CD14-positive monocyte (primary cell): ENCODE results near the gene IMMP2L. TPM values are rescaled to one million over a fixed set of nuclear protein-coding genes. Genes with fewer than 3 reads are reported as not detected.

ENCODE experiments used
- DNase-seq, 3 donors: peaks; one replicate each; pipeline ENCODE4 v3.0.0-alpha.2; 2011 to 2022
- H2AFZ ChIP-seq: 2 replicates; pipeline ENCODE4 v1.6.0; 2012; ENCODE audit warnings: mild to moderate bottlenecking, low read depth, low read length, inconsistent platforms; ENCODE audit not compliant: insufficient read depth, poor library complexity, severe bottlenecking
- H3K27ac ChIP-seq, 2 donors: 1 replicate in 1 of 2; 2 replicates in 1 of 2; pipeline ENCODE4 v1.5.1; 2012 to 2013; ENCODE audit warnings: low read length in 2 of 2, control low read depth in 1 of 2, inconsistent platforms in 1 of 2, low read depth in 1 of 2, mild to moderate bottlenecking in 1 of 2
- H3K27me3 ChIP-seq, 2 donors: one replicate each; pipeline versions ENCODE4 v1.6.0 to v1.6.1; 2011 to 2013; ENCODE audit warnings: low read length in 2 of 2; ENCODE audit not compliant: control insufficient read depth in 2 of 2, insufficient read depth in 2 of 2
- H3K36me3 ChIP-seq, 2 donors: replicated peaks in 1 of 2; 1 replicate in 1 of 2; 2 replicates in 1 of 2; pipeline versions ENCODE4 v1.5.1 to v1.6.1; 2012 to 2013; ENCODE audit warnings: low read length in 2 of 2, control low read depth in 1 of 2, inconsistent platforms in 1 of 2, mild to moderate bottlenecking in 1 of 2; ENCODE audit not compliant: insufficient read depth in 2 of 2, control insufficient read depth in 1 of 2
- H3K4me1 ChIP-seq, 2 donors: 1 replicate in 1 of 2; 2 replicates in 1 of 2; pipeline versions ENCODE4 v1.5.1 to v1.6.1; 2012 to 2013; ENCODE audit warnings: low read length in 2 of 2, control low read depth in 1 of 2, inconsistent platforms in 1 of 2, mild to moderate bottlenecking in 1 of 2, moderate library complexity in 1 of 2; ENCODE audit not compliant: insufficient read depth in 2 of 2, control insufficient read depth in 1 of 2
- H3K4me2 ChIP-seq: replicated peaks from 2 replicates; pipeline ENCODE3; 2012; ENCODE audit warnings: low read length, moderate library complexity, mild to moderate bottlenecking; ENCODE audit not compliant: poor library complexity, severe bottlenecking; ENCODE audit errors: extremely low read depth
- H3K4me3 ChIP-seq, 3 experiments: fragments of 200-600 bp in 1 of 3; sonication (generic) in 1 of 3; replicated peaks in 1 of 3; 1 replicate in 2 of 3; 2 replicates in 1 of 3; pipeline ENCODE4 v1.5.1; 2011 to 2013; ENCODE audit warnings: low read length in 3 of 3, mild to moderate bottlenecking in 3 of 3, control low read depth in 2 of 3, low read depth in 2 of 3, inconsistent platforms in 1 of 3, moderate library complexity in 1 of 3
- H3K79me2 ChIP-seq: 2 replicates; pipeline ENCODE4 v1.6.0; 2012; ENCODE audit warnings: mild to moderate bottlenecking, control low read depth, inconsistent platforms, low read length, moderate library complexity; ENCODE audit not compliant: insufficient read depth
- H3K9ac ChIP-seq: 2 replicates; pipeline ENCODE4 v1.6.0; 2017; ENCODE audit warnings: low read length, mild to moderate bottlenecking; ENCODE audit not compliant: insufficient read depth, poor library complexity, severe bottlenecking
- H3K9me3 ChIP-seq, 2 donors: replicated peaks in 1 of 2; 1 replicate in 1 of 2; 2 replicates in 1 of 2; pipeline versions ENCODE4 v1.5.1 to v1.6.1; 2012 to 2013; ENCODE audit warnings: low read length in 2 of 2, control low read depth in 1 of 2; ENCODE audit not compliant: control insufficient read depth in 1 of 2, insufficient read depth in 1 of 2
- H4K20me1 ChIP-seq: 2 replicates; pipeline ENCODE4 v1.6.0; 2012; ENCODE audit warnings: mild to moderate bottlenecking, low read length, control low read depth, moderate library complexity; ENCODE audit not compliant: insufficient read depth
- H3K27ac Mint-ChIP-seq, 7 donors: one replicate each; pipeline ENCODE4 v1.8.0; 2020; ENCODE audit warnings: mild to moderate bottlenecking in 7 of 7, mixed read lengths in 7 of 7, moderate library complexity in 6 of 7, inconsistent platforms in 2 of 7
- H3K27me3 Mint-ChIP-seq, 3 donors: one replicate each; pipeline ENCODE4 v1.8.0; 2021 to 2022; ENCODE audit warnings: low read depth in 3 of 3, mild to moderate bottlenecking in 3 of 3, mixed read lengths in 3 of 3, moderate library complexity in 3 of 3, inconsistent platforms in 1 of 3
- H3K36me3 Mint-ChIP-seq, 2 donors: one replicate each; pipeline ENCODE4 v1.8.0; 2020; ENCODE audit warnings: mixed read lengths in 2 of 2, inconsistent platforms in 1 of 2, mild to moderate bottlenecking in 1 of 2
- H3K4me1 Mint-ChIP-seq: one replicate; pipeline ENCODE4 v1.8.0; 2020; ENCODE audit warnings: mild to moderate bottlenecking, mixed read lengths
- H3K4me3 Mint-ChIP-seq, 2 donors: one replicate each; pipeline ENCODE4 v1.8.0; 2020; ENCODE audit warnings: mild to moderate bottlenecking in 2 of 2, mixed read lengths in 2 of 2, moderate library complexity in 1 of 2
- H3K9me3 Mint-ChIP-seq, 7 donors: one replicate each; pipeline ENCODE4 v1.8.0; 2020 to 2022; ENCODE audit warnings: mixed read lengths in 7 of 7, mild to moderate bottlenecking in 6 of 7, moderate library complexity in 6 of 7, inconsistent platforms in 2 of 7
- WGBS: methylation state at CpG from one replicate; pipeline ENCODE4 v1.1.5; 2013; ENCODE audit warnings: missing lambda C conversion rate; ENCODE audit not compliant: insufficient coverage; 5-methylcytosine and 5-hydroxymethylcytosine counted together
- intact Hi-C, 2 donors: fragments of 100-400 bp; cut with micrococcal nuclease; formaldehyde crosslinking; loops; one replicate each; pipeline versions ENCODE4 v1.15.0 to v1.15.1; 2023
- polyA plus RNA-seq, 3 donors: library from polyadenylated mRNA; depleted of rRNA in 1 of 3; unstranded in 2 of 3; stranded (reverse) in 1 of 3; fragments of 300-500 nt in 2 of 3; fragments of >200 nt in 1 of 3; fragmentation: Illumina TruSeq in 2 of 3; gene quantifications; 1 replicate in 2 of 3; 2 replicates in 1 of 3; pipeline ENCODE4 v1.2.3, GENCODE V29; 2012 to 2021
- TF ChIP-seq, protein P1 (sequence below): fragments of 200-600 bp; IDR thresholded peaks from one replicate; pipeline ENCODE4 v1.8.0; 2022; ENCODE audit warnings: antibody characterized with exemption, mild to moderate bottlenecking

Gene IMMP2L
- polyA plus RNA-seq, 3 donors = 1.9 to 6.4 (median 6.2) TPM

GRCh38 chr7:111076205-111076604 is 486.1 kb downstream of the IMMP2L start:
- H3K4me3 Mint-ChIP-seq = no peak overlapping the region
- Histone ChIP-seq H3K4me2 (no peak overlapping the region), H3K27ac (no peak overlapping the region), H2AFZ (no peak overlapping the region), H3K36me3 (no peaks in the 10 kb centered on the region), H3K4me1 (no peaks in the 10 kb centered on the region), H3K9me3 (no peaks in the 10 kb centered on the region), H3K4me3 (no peak overlapping the region), H3K79me2 (no peaks in the 10 kb centered on the region), H3K27me3 (no peaks in the 10 kb centered on the region), H3K9ac (no peak overlapping the region), H4K20me1 (no peaks in the 10 kb centered on the region)
- no peaks in the 10 kb centered on the region for H3K36me3 Mint-ChIP-seq
- H3K27me3 Mint-ChIP-seq = peaks cover 0 to 2% (median 0%) of the 10 kb centered on the region in 3 donors
- H3K4me1 Mint-ChIP-seq = no peaks in the 10 kb centered on the region
- intact Hi-C loops = no loop called here
- TF ChIP-seq, protein P1, sequence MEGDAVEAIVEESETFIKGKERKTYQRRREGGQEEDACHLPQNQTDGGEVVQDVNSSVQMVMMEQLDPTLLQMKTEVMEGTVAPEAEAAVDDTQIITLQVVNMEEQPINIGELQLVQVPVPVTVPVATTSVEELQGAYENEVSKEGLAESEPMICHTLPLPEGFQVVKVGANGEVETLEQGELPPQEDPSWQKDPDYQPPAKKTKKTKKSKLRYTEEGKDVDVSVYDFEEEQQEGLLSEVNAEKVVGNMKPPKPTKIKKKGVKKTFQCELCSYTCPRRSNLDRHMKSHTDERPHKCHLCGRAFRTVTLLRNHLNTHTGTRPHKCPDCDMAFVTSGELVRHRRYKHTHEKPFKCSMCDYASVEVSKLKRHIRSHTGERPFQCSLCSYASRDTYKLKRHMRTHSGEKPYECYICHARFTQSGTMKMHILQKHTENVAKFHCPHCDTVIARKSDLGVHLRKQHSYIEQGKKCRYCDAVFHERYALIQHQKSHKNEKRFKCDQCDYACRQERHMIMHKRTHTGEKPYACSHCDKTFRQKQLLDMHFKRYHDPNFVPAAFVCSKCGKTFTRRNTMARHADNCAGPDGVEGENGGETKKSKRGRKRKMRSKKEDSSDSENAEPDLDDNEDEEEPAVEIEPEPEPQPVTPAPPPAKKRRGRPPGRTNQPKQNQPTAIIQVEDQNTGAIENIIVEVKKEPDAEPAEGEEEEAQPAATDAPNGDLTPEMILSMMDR = no peak
- H3K9me3 Mint-ChIP-seq = peaks cover 0 to 3% (median 0%) of the 10 kb centered on the region in 7 donors
- H3K27ac Mint-ChIP-seq = no peak overlapping the region
- DNase-seq = no peak

- Histone ChIP-seq H3K79me2 (no peaks in the 10 kb centered on the region), H3K9ac (no peak overlapping the region), H4K20me1 (no peaks in the 10 kb centered on the region), H3K36me3 (no peaks in the 10 kb centered on the region), H3K27ac (no peak overlapping the region), H3K4me3 (no peak overlapping the region), H3K4me2 (no peak overlapping the region), H3K4me1 (no peaks in the 10 kb centered on the region), H3K9me3 (no peaks in the 10 kb centered on the region), H3K27me3 (no peaks in the 10 kb centered on the region), H2AFZ (no peak overlapping the region)
- Mint-ChIP-seq H3K4me1 (no peaks in the 10 kb centered on the region), H3K9me3 (peaks cover 0 to 3% (median 0%) of the 10 kb centered on the region in 7 donors), H3K27ac (no peak overlapping the region), H3K4me3 (no peak overlapping the region), H3K27me3 (peaks cover 0 to 2% (median 0%) of the 10 kb centered on the region in 3 donors), H3K36me3 (no peaks in the 10 kb centered on the region)
- 85% methylated on average over 2 of the region's 5 CpGs for WGBS
- no peak for DNase-seq
- TF ChIP-seq, protein P1 = no peak
- intact Hi-C loops = no loop called here
Measured at GRCh38 chr7:111075498-111075897, 486.8 kb downstream of the IMMP2L start.
